Effector memory CD8-positive, alpha-beta T cell (primary cell): Measurements from ENCODE around the gene RFX7.
A peak's percentile ranks its signal among the peaks of the same experiment; 100 is the strongest.

Experiments
- ATAC-seq: fragments of 150-1000 bp; cut with Tn5 transposase; replicated peaks from 2 replicates; pipeline ENCODE4 v1.10.0; 2021; ENCODE audit warnings: mild to moderate bottlenecking, moderate library complexity
- DNase-seq, 3 experiments: peaks; one replicate each; pipeline ENCODE4 v3.0.0; 2021
- H3K27ac Mint-ChIP-seq, 2 donors: one replicate each; pipeline ENCODE4 v1.8.0; 2022; ENCODE audit warnings: mild to moderate bottlenecking in 2 of 2, mixed read lengths in 2 of 2, moderate library complexity in 2 of 2
- H3K27me3 Mint-ChIP-seq, 2 donors: one replicate each; pipeline ENCODE4 v1.8.0; 2022; ENCODE audit warnings: mixed read lengths in 2 of 2
- H3K36me3 Mint-ChIP-seq: one replicate; pipeline ENCODE4 v1.8.0; 2022; ENCODE audit warnings: mild to moderate bottlenecking, moderate library complexity, mixed read lengths; ENCODE audit not compliant: insufficient read depth
- H3K4me1 Mint-ChIP-seq, 2 donors: one replicate each; pipeline ENCODE4 v1.8.0; 2022; ENCODE audit warnings: low read depth in 2 of 2, mixed read lengths in 2 of 2
- H3K4me3 Mint-ChIP-seq, 2 donors: one replicate each; pipeline ENCODE4 v1.8.0; 2022; ENCODE audit warnings: mild to moderate bottlenecking in 2 of 2, mixed read lengths in 2 of 2, moderate library complexity in 2 of 2
- H3K9me3 Mint-ChIP-seq, 2 donors: one replicate each; pipeline ENCODE4 v1.8.0; 2022; ENCODE audit warnings: mixed read lengths in 2 of 2

Gene RFX7

GRCh38 chr15:56124391-56124790, 119.3 kb downstream of the RFX7 start:
- DNase-seq (no peak), ATAC-seq (no peak)
- peaks cover 0 to 3% of the 10 kb centered on the region in 2 donors for H3K4me1 Mint-ChIP-seq
- H3K36me3 Mint-ChIP-seq = peaks cover 8% of the 10 kb centered on the region
- no peak overlapping the region for H3K27ac Mint-ChIP-seq
- H3K9me3 Mint-ChIP-seq = peaks cover 0 to 12% of the 10 kb centered on the region in 2 donors
- H3K27me3 Mint-ChIP-seq = no peaks in the 10 kb centered on the region
- H3K4me3 Mint-ChIP-seq = no peak overlapping the region

- ATAC-seq (no peak), DNase-seq (no peak)
- no peak overlapping the region for H3K27ac Mint-ChIP-seq
- H3K27me3 Mint-ChIP-seq = no peaks in the 10 kb centered on the region
- peaks cover 13% of the 10 kb centered on the region for H3K36me3 Mint-ChIP-seq
- H3K9me3 Mint-ChIP-seq = no peaks in the 10 kb centered on the region
- H3K4me1 Mint-ChIP-seq = peaks cover 2 to 9% of the 10 kb centered on the region in 2 donors
- H3K4me3 Mint-ChIP-seq = no peak overlapping the region
These were observed 137.8 kb downstream of the RFX7 start for GRCh38 chr15:56105855-56106254.

DNA sequence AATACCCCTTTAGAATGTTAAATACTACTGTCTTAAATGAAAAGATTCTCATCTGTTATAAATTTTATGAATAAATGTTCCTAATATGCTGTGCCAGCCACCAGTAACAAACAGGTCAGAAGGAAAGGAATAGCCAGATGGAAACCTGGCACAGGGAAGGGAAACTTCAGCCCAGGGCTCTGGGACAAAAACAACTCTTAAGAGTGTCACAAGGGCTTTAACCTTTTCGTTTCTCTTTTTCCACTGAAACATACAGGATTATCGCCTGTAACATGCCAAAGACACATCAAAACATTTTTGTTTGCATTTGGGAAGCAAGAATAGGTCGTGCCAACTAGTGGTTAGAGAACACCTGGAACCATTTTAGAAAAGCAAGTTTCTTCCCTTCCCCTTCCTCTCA, 141.2 kb downstream of the RFX7 start:
- Mint-ChIP-seq H3K4me3 (no peak overlapping the region), H3K27me3 (no peaks in the 10 kb centered on the region), H3K9me3 (no peaks in the 10 kb centered on the region), H3K36me3 (peaks cover 15% of the 10 kb centered on the region), H3K27ac (peak overlapping the region; percentile 22 to 35), H3K4me1 (peaks cover 0 to 2% of the 10 kb centered on the region in 2 donors)
- DNase-seq = no peak
- no peak for ATAC-seq

- H3K27me3 Mint-ChIP-seq = no peaks in the 10 kb centered on the region
- no peaks in the 10 kb centered on the region for H3K9me3 Mint-ChIP-seq
- H3K27ac Mint-ChIP-seq = no peak overlapping the region
- ATAC-seq = no peak
- no peak for DNase-seq
- H3K4me3 Mint-ChIP-seq = no peak overlapping the region
- H3K36me3 Mint-ChIP-seq = peaks cover 33% of the 10 kb centered on the region
- no peaks in the 10 kb centered on the region for H3K4me1 Mint-ChIP-seq
These were observed 144.4 kb downstream of the RFX7 start for GRCh38 chr15:56099311-56099710.

DNA sequence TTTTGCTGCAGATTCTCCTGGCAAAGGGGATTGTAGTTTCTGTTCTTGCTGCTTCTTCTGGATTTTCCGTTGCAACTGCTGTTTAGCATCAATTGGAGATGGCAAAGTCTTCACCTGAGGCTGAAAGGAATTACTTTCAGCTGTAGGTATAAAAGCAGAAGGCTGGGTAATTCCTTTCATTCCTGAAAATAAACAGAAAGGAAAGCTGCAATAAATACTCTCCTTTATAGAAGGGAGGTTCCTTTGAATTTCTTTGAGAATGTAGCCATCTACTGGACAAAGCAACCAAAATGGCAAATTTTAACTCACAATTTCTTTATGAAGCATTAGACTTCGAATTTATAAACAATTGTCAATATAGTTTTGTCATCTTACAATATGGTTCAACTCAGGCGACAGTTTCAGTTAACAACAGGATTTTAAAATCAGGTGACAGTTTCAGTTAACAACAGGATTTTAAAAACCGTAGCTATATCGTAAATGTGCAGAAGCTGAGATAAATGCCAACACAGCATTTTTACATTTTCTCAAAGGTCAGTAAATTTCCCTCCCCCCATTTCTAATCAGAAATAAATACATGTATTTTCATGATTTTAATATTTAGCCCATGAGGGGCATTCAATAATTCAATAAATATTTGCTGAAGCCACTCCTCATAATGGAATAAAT, 145.3 kb downstream of the RFX7 start:
- no peak overlapping the region for H3K4me3 Mint-ChIP-seq
- no peaks in the 10 kb centered on the region for H3K9me3 Mint-ChIP-seq
- DNase-seq (no peak), ATAC-seq (no peak)
- H3K4me1 Mint-ChIP-seq = peaks cover 0 to 4% of the 10 kb centered on the region in 2 donors
- no peak overlapping the region for H3K27ac Mint-ChIP-seq
- peaks cover 32% of the 10 kb centered on the region for H3K36me3 Mint-ChIP-seq
- H3K27me3 Mint-ChIP-seq = no peaks in the 10 kb centered on the region

DNA sequence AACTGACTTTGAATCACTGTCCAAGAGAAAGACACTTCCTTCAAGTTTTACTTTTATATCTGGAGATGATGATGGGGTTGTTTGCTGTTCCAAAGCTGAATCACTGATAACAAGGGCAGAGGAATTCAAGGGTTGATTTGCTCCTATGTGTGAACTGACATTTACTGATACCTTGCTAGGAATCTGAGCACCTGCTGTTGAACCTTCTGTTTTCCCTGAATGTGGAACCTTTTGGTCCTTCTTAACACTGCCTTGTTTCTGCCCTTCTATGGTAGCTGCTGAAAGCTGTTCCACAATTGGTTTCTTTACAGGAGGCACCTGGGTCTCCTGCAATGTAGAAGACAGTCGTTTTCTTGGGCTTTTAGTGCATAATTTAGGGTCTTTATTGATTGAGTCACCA, 148.3 kb downstream of the RFX7 start:
- H3K27me3 Mint-ChIP-seq = no peaks in the 10 kb centered on the region
- H3K4me1 Mint-ChIP-seq = peaks cover 0 to 4% of the 10 kb centered on the region in 2 donors
- H3K4me3 Mint-ChIP-seq = no peak overlapping the region
- ATAC-seq (no peak), DNase-seq (no peak)
- H3K36me3 Mint-ChIP-seq = peaks cover 19% of the 10 kb centered on the region
- no peaks in the 10 kb centered on the region for H3K9me3 Mint-ChIP-seq
- H3K27ac Mint-ChIP-seq = no peak overlapping the region

- no peak overlapping the region for H3K4me3 Mint-ChIP-seq
- H3K9me3 Mint-ChIP-seq = no peaks in the 10 kb centered on the region
- peaks cover 19% of the 10 kb centered on the region for H3K36me3 Mint-ChIP-seq
- peaks cover 0 to 7% of the 10 kb centered on the region in 2 donors for H3K4me1 Mint-ChIP-seq
- no peaks in the 10 kb centered on the region for H3K27me3 Mint-ChIP-seq
- ATAC-seq (no peak), DNase-seq (no peak)
- H3K27ac Mint-ChIP-seq = no peak overlapping the region
These were observed 149.5 kb downstream of the RFX7 start for GRCh38 chr15:56094171-56094570.

DNA sequence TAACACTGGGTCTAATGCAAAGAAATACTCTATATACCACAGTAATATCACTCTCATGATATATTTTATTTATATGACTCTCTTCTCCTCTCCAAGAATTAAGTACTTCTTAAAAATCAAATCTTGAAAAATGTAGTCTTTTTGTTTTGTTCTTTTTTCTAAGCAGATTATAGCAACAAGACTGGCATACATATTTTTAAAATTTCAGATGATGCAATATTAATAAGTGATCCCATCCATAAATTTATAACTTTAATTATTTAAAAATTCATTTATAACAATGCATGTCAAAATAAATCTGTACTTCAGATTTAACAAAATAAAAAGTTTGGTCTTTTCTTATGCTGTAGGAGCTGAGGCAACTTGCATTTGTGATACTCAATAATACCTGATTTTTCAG, 155.3 kb downstream of the RFX7 start:
- Mint-ChIP-seq H3K27ac (no peak overlapping the region), H3K36me3 (no peaks in the 10 kb centered on the region), H3K4me1 (peaks cover 2 to 3% of the 10 kb centered on the region in 2 donors), H3K4me3 (no peak overlapping the region), H3K27me3 (no peaks in the 10 kb centered on the region), H3K9me3 (no peaks in the 10 kb centered on the region)
- DNase-seq (no peak), ATAC-seq (no peak)

GRCh38 chr15:56086566-56086965, 157.1 kb downstream of the RFX7 start:
- Mint-ChIP-seq H3K4me1 (peaks cover 5 to 8% of the 10 kb centered on the region in 2 donors), H3K4me3 (no peak overlapping the region), H3K27me3 (no peaks in the 10 kb centered on the region), H3K36me3 (no peaks in the 10 kb centered on the region), H3K9me3 (no peaks in the 10 kb centered on the region), H3K27ac (no peak overlapping the region)
- ATAC-seq = no peak
- DNase-seq = no peak

- no peak overlapping the region for H3K27ac Mint-ChIP-seq
- H3K4me3 Mint-ChIP-seq = no peak overlapping the region
- H3K4me1 Mint-ChIP-seq = peaks cover 4 to 6% of the 10 kb centered on the region in 2 donors
- no peak for ATAC-seq
- no peaks in the 10 kb centered on the region for H3K36me3 Mint-ChIP-seq
- no peak for DNase-seq
- H3K9me3 Mint-ChIP-seq = no peaks in the 10 kb centered on the region
- peaks cover 5 to 6% of the 10 kb centered on the region in 2 donors for H3K27me3 Mint-ChIP-seq
These were observed 161.4 kb downstream of the RFX7 start for GRCh38 chr15:56082263-56082761.

DNA sequence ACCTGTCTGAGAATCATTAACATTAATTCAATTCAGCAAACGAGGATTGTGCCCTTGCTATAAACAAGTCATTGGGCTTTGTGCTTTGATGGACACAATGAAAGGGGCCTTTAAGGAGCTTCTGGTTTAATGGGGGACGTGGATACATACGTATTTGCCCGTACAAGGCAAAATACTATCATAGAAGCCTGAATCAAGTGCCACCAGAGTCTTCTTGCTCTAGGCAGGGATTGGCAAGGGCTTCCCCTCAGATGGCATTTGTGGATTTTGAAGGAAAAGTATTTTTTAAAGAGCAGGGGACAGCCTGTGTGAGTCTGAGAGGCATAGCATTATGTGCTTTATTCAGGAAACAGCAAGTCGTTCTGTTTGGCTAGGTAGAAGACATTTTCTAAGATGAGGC, 166.6 kb downstream of the RFX7 start:
- Mint-ChIP-seq H3K9me3 (no peaks in the 10 kb centered on the region), H3K27ac (no peak overlapping the region), H3K4me1 (peaks cover 3 to 6% of the 10 kb centered on the region in 2 donors), H3K4me3 (no peak overlapping the region), H3K27me3 (peaks cover 17 to 18% of the 10 kb centered on the region in 2 donors), H3K36me3 (no peaks in the 10 kb centered on the region)
- ATAC-seq (no peak), DNase-seq (no peak)

- Mint-ChIP-seq H3K27ac (no peak overlapping the region), H3K27me3 (peaks cover 21 to 22% of the 10 kb centered on the region in 2 donors), H3K9me3 (no peaks in the 10 kb centered on the region), H3K4me1 (peaks cover under 1 to 2% of the 10 kb centered on the region in 2 donors), H3K36me3 (no peaks in the 10 kb centered on the region), H3K4me3 (no peak overlapping the region)
- ATAC-seq = no peak
- no peak for DNase-seq
These were observed 167.0 kb downstream of the RFX7 start for GRCh38 chr15:56076640-56077039.

DNA sequence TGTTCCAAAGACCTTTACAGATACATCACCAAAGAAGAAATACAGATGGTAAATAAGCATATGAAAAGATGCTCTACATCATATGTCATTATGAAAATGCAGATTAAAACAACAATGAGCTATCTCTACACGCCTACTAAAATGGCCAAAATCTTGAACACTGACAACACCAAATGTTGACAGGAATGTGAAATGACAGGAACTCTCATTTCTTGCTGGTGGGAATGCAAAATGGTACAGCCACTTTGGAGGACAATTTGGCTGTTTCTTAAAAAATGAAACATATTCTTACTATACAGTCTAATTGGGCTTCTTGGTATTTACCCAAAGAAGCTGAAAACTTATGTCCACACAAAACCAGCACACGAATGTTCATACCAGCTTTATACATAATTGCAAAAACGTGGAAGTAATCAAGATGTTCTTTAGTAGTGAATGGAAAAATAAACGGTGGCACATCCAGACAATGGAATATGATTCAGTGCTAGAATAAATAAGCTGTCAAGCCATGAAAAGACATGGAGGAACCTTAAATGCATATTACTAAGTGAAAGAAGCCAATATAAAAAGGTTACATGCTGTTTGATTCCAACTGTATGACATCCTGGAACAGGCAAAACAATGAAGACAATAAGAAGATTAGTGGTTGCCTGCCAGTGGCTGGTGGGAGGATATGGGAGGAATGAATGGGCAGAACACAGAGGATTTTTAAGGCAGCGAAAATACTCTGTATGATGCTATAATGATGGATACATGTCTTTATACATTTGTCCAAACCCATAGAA, 169.0 kb downstream of the RFX7 start:
- Mint-ChIP-seq H3K4me3 (no peak overlapping the region), H3K27me3 (peaks cover 33 to 36% of the 10 kb centered on the region in 2 donors), H3K9me3 (no peaks in the 10 kb centered on the region), H3K4me1 (no peaks in the 10 kb centered on the region), H3K36me3 (no peaks in the 10 kb centered on the region), H3K27ac (no peak overlapping the region)
- no peak for ATAC-seq
- no peak for DNase-seq

DNA sequence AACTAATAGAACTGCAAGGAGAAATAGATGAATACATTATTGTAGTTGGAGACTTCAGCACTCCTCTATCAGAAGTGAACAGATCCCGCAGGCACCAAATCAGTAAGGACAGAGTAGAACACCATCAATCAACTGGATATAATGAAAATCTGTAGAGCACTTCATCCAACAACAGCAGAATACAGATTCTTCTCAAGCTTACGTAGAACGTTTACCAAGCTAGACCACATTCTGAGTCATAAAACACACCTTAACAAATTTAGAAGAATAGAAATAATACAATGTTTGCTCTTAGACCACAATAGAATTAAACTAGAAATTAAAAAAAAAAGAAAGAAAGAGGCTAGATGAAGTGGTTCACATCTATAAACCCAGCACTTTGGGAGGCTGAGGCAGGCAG, 179.5 kb downstream of the RFX7 start:
- H3K4me3 Mint-ChIP-seq = no peak overlapping the region
- ATAC-seq (no peak), DNase-seq (no peak)
- peaks cover 15 to 18% of the 10 kb centered on the region in 2 donors for H3K27me3 Mint-ChIP-seq
- H3K9me3 Mint-ChIP-seq = no peaks in the 10 kb centered on the region
- H3K27ac Mint-ChIP-seq = peak overlapping the region in 1 of 2 donors; percentile 75
- no peaks in the 10 kb centered on the region for H3K36me3 Mint-ChIP-seq
- H3K4me1 Mint-ChIP-seq = no peaks in the 10 kb centered on the region
